HepG2 (cell line): ENCODE results near the gene C10orf90.

Source experiments
- FOXP1 ChIP-seq, 2 experiments: fragments of 450-650 bp in 1 of 2; IDR thresholded peaks; 2 replicates each; pipeline ENCODE4 v1.6.1; 2017 to 2018; ENCODE audit warnings: antibody characterized with exemption in 1 of 2
- KDM5A ChIP-seq: fragments of 200-600 bp; sonication (generic); IDR thresholded peaks from 2 replicates; pipeline ENCODE4 v1.7.0; 2018; ENCODE audit warnings: antibody characterized with exemption, mild to moderate bottlenecking, low read length, borderline replicate concordance
- RFX5 ChIP-seq: IDR thresholded peaks from 2 replicates; pipeline ENCODE4 v1.6.1; 2011; ENCODE audit warnings: low read depth, low read length, improper control_type of control experiment
- RFXAP ChIP-seq: sonication (generic); formaldehyde crosslinking; IDR thresholded peaks from 2 replicates; pipeline ENCODE4 v1.4.0; 2020; ENCODE audit warnings: missing genetic modification reagents, borderline replicate concordance
- ZFP41 ChIP-seq: sonication (generic); formaldehyde crosslinking; IDR thresholded peaks from 2 replicates; pipeline ENCODE4 v1.4.0; 2020; ENCODE audit warnings: mild to moderate bottlenecking, missing genetic modification reagents, borderline replicate concordance
- ZNF615 ChIP-seq: sonication (generic); formaldehyde crosslinking; IDR thresholded peaks from 2 replicates; pipeline ENCODE4 v1.5.0; 2020; ENCODE audit warnings: mild to moderate bottlenecking, missing genetic modification reagents, borderline replicate concordance
- ZNF678 ChIP-seq: sonication (generic); formaldehyde crosslinking; IDR thresholded peaks from 2 replicates; pipeline ENCODE4 v1.4.0; 2020; ENCODE audit warnings: mild to moderate bottlenecking, missing genetic modification reagents
- TF ChIP-seq, protein P1 (sequence below): sonication (generic); formaldehyde crosslinking; IDR thresholded peaks from 2 replicates; pipeline ENCODE4 v1.5.0; 2020; ENCODE audit warnings: mild to moderate bottlenecking, missing genetic modification reagents, moderate library complexity
- TF ChIP-seq, protein P2 (sequence below): sonication (generic); formaldehyde crosslinking; IDR thresholded peaks from 2 replicates; pipeline ENCODE4 v1.5.0; 2020; ENCODE audit warnings: mild to moderate bottlenecking, missing genetic modification reagents, borderline replicate concordance
- TF ChIP-seq, protein P3 (sequence below): IDR thresholded peaks from 2 replicates; pipeline ENCODE4 v1.6.1; 2018; ENCODE audit warnings: missing genetic modification reagents

DNA sequence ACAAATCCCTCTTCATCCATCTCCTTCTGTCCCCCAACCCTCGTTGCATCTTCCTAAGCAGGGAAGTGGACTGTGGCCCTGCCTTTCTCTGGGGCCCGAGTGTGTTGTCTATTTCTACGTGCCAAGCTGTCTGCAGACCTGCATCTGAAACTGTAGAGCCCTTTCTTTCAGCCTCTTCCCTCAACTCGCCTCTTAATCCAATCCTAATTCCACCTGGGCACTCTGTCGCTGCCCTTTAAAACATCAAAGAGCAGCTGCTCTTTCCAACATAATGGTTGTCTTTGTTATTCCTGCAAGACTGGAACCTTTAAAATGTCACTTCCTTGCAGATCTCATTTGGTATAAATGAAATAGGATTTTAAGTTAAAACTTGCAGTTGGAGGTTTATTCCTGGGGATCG is 260.7 kb downstream of the C10orf90 start:
- TF ChIP-seq FOXP1 (IDR thresholded peaks at IDR 0.05) (no peak), FOXP1 (CRISPR knock-in tag; IDR thresholded peaks at IDR 0.05) (no peak), RFX5 (no peak), ZFP41 (no peak), ZNF615 (CRISPR knock-in tag) (no peak), KDM5A (no peak), ZNF678 (CRISPR knock-in tag) (no peak), RFXAP (CRISPR knock-in tag) (no peak)
- TF ChIP-seq, protein P1, sequence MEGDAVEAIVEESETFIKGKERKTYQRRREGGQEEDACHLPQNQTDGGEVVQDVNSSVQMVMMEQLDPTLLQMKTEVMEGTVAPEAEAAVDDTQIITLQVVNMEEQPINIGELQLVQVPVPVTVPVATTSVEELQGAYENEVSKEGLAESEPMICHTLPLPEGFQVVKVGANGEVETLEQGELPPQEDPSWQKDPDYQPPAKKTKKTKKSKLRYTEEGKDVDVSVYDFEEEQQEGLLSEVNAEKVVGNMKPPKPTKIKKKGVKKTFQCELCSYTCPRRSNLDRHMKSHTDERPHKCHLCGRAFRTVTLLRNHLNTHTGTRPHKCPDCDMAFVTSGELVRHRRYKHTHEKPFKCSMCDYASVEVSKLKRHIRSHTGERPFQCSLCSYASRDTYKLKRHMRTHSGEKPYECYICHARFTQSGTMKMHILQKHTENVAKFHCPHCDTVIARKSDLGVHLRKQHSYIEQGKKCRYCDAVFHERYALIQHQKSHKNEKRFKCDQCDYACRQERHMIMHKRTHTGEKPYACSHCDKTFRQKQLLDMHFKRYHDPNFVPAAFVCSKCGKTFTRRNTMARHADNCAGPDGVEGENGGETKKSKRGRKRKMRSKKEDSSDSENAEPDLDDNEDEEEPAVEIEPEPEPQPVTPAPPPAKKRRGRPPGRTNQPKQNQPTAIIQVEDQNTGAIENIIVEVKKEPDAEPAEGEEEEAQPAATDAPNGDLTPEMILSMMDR (CRISPR knock-in tag): no peak
- TF ChIP-seq, protein P2, sequence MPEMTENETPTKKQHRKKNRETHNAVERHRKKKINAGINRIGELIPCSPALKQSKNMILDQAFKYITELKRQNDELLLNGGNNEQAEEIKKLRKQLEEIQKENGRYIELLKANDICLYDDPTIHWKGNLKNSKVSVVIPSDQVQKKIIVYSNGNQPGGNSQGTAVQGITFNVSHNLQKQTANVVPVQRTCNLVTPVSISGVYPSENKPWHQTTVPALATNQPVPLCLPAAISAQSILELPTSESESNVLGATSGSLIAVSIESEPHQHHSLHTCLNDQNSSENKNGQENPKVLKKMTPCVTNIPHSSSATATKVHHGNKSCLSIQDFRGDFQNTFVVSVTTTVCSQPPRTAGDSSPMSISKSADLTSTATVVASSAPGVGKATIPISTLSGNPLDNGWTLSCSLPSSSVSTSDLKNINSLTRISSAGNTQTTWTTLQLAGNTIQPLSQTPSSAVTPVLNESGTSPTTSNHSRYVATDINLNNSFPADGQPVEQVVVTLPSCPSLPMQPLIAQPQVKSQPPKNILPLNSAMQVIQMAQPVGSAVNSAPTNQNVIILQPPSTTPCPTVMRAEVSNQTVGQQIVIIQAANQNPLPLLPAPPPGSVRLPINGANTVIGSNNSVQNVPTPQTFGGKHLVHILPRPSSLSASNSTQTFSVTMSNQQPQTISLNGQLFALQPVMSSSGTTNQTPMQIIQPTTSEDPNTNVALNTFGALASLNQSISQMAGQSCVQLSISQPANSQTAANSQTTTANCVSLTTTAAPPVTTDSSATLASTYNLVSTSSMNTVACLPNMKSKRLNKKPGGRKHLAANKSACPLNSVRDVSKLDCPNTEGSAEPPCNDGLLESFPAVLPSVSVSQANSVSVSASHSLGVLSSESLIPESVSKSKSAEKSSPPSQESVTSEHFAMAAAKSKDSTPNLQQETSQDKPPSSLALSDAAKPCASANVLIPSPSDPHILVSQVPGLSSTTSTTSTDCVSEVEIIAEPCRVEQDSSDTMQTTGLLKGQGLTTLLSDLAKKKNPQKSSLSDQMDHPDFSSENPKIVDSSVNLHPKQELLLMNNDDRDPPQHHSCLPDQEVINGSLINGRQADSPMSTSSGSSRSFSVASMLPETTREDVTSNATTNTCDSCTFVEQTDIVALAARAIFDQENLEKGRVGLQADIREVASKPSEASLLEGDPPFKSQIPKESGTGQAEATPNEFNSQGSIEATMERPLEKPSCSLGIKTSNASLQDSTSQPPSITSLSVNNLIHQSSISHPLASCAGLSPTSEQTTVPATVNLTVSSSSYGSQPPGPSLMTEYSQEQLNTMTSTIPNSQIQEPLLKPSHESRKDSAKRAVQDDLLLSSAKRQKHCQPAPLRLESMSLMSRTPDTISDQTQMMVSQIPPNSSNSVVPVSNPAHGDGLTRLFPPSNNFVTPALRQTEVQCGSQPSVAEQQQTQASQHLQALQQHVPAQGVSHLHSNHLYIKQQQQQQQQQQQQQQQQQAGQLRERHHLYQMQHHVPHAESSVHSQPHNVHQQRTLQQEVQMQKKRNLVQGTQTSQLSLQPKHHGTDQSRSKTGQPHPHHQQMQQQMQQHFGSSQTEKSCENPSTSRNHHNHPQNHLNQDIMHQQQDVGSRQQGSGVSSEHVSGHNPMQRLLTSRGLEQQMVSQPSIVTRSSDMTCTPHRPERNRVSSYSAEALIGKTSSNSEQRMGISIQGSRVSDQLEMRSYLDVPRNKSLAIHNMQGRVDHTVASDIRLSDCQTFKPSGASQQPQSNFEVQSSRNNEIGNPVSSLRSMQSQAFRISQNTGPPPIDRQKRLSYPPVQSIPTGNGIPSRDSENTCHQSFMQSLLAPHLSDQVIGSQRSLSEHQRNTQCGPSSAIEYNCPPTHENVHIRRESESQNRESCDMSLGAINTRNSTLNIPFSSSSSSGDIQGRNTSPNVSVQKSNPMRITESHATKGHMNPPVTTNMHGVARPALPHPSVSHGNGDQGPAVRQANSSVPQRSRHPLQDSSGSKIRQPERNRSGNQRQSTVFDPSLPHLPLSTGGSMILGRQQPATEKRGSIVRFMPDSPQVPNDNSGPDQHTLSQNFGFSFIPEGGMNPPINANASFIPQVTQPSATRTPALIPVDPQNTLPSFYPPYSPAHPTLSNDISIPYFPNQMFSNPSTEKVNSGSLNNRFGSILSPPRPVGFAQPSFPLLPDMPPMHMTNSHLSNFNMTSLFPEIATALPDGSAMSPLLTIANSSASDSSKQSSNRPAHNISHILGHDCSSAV (CRISPR knock-in tag): no peak
- TF ChIP-seq, protein P3, sequence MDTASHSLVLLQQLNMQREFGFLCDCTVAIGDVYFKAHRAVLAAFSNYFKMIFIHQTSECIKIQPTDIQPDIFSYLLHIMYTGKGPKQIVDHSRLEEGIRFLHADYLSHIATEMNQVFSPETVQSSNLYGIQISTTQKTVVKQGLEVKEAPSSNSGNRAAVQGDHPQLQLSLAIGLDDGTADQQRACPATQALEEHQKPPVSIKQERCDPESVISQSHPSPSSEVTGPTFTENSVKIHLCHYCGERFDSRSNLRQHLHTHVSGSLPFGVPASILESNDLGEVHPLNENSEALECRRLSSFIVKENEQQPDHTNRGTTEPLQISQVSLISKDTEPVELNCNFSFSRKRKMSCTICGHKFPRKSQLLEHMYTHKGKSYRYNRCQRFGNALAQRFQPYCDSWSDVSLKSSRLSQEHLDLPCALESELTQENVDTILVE (CRISPR knock-in tag): no peak
